NCI-H526 treated with DMSO at 0.1 percent for 48 hours (cell line): ENCODE data around the gene CLIC5.

Source experiments
- DNase-seq: peaks from one replicate; lab custom pipeline; 2025; lab: John Stamatoyannopoulos, UW

CLIC5 gene

DNA sequence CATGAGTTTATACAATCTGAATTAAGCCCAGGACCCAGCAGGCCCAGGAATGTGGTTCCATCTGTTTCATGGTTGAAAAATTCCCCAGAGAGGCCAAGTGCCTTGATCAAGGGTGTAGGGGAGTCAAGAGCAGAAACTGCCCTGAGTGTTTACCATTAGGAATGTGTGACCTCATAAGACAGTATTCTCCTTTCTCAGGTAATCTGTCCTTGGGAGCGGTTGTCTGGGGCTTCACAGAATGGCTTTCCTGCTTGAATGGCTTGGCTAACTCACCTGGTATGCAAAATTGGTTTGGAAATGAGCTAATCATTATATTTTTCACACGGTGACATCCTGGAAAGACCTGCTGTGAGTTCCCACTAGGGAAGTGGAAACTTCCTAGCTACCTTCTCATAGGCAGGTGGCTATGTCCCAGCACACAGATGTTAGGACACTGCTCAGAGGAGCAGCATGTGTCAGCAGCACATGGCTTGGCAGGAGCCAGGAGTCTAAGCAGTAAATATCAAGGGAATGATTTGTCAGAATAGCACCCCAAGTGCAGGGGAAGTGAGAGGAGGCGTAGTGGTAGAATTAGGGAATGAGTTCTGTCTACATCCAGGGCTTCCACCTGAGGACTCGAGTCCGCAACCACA is 17.7 kb downstream of the CLIC5 start:
- DNase-seq = no peak

DNA sequence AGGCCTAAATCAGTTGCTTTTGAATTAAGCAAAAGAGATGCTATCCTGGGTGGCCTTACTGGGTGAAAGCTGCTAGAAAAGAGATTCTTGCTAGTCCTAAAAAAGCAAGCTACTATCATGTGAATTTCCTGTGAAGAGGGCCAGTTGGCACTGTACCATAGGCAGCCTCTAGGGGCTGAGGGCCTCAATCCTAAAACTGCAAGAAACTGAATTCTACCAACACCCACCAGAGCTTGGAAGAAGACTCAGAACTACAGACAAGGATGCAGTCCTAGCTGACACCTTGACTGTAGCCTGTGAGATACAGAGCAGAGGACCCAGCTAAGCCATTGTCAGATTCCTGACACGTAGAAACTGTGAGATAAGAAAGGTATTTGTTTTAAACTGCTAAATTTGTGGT is 24.5 kb downstream of the CLIC5 start:
- no peak for DNase-seq

DNA sequence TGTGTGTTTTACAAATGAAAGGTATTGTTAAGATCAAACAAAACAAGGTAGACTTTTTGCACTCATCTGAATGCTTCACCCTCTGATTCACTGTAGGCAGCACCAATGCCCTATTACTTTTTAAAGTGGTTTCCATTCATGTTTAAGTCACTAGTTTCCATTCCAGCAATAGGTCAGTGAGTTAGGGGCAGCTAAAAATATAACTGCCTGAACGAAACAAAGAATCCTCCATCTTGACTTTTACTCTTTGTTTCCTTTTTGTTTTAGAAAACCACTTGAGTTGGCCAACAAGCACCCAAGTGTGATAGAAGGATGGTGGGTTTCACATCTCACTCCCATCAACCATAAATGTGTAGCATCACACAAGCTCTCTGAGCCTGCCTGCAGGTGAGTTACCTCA is 25.5 kb downstream of the CLIC5 start:
- no peak for DNase-seq

DNA sequence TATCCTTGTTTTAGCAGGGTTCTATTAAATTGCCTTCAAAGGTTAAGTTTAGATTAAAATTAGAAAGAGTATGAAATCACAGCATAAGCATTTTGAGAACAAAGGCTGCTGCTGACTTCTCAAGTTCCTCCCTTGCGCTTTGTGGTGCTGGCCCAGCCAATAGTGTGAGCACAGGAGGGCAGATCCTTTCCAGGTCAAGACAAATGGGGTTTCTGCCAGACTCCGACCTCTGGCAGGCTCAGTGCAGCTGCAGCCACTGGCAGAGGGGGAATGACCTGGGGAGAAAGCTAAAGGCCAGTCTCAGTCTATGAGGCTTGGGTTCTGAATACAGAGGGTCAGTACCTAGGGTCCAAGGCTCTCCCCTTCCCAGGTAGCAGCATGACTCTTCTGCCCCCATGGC is 27.0 kb downstream of the CLIC5 start:
- DNase-seq = no peak

DNA sequence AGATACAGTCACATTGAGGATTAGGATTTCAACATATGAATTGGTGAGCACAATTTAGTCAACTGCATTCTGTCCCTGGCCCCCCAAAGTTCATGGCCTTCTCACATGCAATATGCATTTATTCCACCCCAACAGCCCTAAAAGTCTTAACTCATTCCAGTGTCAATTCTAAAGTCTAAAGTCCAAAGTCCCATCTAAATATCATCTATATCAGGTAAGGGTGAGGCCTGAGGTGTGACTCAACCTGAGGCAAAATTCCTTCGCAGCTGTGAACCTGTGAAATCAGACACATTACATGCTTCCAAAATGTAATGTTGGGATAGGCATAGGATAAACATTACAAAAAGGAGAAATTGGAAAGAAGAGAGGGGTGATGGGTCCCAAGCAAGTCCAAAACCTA is 27.8 kb downstream of the CLIC5 start:
- DNase-seq = no peak

DNA sequence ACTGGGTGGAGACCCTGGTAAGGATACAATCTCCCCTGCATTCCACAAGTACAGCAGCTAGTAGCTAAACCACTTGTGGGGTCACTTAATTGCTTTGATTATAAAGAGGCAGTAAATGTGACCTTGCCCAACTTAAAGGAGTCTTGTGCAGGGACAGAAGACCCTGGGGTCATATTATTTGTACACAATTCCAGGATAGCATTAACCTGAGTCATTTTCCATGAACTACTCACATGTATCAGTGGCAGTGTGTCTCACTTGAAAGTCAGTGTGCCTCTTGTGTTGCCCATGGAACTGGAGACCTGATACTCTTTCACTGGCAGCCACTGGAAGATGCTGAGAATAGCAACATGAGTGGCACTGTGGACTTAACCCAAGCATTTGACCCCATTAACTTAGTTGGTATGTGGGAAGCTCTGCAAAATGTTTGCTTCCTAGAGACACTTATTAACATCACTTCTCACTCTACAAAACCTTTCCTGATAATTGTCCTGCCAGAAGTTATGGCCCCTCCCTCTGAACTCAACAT is 28.9 kb downstream of the CLIC5 start:
- no peak for DNase-seq

DNA sequence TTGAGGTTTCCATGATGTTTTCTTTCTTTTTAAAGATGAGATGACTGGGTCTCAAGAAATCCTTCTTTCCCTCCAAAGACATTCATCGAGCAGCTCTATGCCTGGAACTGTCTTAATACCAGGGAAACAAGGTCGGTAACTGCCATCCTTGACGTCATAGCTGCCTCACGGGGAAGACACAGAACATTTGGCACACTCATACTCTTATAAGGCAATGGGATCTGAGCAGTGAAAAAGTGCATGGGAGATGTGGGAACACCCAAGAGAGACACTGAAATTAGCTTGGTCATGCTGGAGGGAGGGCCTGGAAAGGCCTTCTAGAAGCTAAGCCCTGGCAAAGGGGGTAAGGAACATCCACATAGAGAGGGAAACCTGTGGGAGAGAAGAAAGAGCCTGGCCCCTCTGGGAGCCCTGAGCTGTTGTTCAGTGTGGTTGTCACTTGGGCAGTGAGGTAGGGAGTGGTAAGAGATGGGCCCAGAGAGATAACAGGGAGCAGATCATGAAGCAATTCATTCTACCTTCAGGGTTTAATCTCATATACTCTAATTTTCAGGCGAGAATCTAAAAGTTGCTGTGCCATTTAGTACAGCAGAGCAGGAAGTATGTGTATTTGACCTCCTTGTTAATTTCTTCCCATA is 30.8 kb downstream of the CLIC5 start:
- no peak for DNase-seq

DNA sequence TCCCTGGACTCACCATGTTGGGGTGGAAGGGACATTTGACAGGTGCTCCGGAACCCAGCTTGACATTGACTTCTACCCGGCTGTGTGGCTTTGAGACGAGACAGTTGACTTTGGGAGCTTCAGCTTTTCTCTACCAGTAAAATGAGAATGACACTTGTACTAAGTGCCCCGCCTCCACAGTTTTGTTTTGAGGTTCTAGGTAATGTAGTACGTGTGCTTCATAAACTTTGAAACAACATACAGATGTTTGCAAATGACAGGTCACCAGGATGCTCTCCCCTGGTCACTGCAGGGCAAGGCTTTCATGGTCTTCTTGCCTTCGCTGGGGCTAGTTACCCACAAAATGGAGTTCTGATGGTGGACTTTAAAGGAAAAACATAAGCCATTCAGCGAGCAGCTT is 31.3 kb downstream of the CLIC5 start:
- no peak for DNase-seq

DNA sequence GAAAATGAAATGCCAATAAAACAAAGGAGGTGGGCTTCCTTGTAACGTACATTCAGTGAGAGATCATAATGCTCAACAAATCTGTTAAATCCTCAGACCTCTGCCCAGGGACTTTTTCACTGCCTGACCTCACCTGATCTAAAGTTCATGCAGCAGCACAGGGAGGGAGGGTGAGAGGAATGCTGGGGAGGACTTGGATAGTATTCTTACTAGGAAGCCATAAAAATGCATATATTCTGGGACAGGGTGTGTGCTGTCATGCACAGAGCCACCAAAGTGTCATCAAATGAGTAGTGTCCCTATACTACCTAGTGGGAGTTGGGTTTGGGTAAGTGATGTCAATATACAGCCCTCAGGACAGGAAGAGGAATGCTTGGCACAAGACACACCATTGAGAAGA is 32.6 kb downstream of the CLIC5 start:
- no peak for DNase-seq

DNA sequence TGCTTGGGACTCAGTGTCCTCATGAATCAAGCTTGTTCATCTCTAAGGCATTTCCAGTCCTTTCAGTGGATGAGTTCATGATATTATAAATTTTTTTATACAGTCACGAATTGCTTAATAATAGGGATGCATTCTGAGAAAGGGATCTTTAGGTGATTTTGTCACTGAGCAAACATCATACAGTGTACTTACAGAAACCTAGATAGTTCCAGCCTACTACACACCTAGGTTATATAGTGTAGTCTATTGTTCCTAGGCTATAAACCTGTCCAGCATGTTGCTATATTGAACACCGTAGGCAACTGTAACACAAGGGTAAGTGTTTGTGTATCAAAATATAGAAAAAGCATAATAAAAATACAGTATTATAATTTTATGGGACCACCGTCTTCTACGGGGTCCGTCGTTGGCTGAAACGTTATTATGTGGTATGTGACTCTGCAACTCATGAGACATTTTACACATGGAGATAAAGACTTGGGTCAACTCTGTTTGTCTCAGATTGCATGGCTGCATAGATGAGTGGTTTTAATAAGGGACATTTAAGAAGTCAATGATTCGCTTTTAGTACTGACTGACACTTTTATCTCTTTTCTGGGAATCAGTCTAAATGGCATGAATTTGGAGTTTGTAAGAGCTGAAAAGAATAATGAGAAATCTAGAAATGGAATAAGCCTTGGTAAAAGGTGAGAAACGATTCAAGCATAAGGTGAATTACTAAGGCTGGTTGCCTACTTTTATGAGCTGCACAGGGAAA is 33.2 kb downstream of the CLIC5 start:
- DNase-seq = no peak

DNA sequence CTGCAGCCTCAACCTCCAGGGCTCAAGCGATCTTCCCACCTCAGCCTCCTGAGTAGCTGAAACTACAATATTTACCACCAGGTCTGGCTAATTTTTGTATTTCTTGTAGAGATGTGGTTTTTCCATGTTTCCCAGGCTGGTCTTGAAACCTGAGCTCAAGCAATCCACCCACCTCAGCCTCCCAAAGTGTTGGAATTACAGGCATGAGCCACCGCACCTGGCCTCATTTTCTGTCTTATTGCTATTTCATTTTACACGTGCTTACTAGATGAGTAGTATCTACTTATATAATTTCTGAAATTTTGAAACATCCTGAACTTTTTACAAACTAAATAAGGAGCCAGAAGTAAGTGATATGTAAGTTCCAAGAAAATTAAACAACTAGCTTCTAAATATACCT is 34.6 kb downstream of the CLIC5 start:
- DNase-seq = no peak

DNA sequence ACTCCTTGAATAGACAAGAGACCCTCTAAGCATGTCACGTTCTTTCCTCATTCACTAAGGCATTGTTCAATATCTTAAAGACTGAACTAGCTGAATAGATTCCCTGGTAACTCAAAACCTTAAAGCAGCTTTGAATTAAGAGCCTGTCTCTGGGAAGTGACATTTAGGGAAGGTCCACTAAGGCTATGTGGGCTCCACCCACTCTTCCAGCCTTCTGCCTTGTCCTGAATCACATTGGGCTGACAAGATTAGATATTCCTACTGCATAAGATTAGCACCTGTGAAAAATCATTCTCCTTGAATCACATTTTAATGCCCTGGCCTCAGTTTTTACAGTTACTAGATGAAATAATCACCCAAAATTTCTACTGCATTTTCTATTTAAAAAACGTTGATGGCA is 36.3 kb downstream of the CLIC5 start:
- DNase-seq = no peak

DNA sequence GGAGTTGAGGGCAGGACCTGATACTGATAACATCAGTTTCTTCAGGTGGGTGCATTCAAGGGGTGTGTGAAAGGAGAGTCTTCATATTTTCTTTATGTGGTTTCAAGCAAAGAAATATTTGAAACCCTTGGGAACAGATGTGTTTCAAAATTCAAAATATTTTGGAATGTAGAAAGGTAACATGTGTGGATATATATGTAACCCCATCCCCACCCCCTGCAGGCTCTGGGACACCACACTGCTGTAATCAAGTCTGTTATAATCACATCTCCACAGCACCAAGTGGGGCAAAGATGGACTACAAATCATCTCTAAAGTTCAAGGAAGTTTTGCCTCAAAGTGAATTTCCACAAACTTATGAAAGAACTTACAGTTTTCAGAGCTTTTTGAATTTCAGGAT is 41.1 kb downstream of the CLIC5 start:
- DNase-seq = no peak

DNA sequence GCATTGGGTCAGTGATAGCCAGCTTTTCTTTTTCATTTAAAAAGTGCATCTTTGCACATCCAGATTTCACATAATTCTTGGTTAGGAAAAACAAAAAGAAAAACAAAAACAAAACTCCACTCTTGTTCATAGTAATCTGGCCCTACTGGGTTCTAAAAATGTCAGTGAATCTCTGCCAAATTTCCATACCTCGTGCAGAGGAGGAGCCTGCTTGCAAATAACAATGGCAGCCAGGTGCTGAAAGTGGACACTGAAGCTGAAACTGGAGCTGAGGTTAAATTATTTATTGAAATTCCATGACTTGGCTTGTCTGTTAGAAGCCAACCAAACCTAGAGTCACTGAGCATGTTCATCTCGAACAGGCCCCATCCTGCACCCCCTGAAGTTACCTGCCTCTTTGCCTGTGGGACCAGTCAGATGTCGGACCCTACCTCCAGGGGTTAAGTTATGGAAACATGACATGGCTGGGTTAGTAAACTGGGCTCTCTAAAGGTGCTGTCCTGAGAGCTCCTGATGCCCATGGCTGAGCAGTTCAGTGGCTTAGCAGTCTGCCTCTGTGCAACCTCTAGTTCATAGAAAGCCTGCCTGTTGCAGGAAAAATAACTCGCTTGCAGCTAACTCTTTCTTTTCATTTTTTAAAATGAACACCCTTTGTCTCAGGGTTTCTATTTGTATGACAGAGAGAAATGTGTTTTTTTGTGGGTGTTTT is 42.7 kb downstream of the CLIC5 start:
- DNase-seq = no peak

DNA sequence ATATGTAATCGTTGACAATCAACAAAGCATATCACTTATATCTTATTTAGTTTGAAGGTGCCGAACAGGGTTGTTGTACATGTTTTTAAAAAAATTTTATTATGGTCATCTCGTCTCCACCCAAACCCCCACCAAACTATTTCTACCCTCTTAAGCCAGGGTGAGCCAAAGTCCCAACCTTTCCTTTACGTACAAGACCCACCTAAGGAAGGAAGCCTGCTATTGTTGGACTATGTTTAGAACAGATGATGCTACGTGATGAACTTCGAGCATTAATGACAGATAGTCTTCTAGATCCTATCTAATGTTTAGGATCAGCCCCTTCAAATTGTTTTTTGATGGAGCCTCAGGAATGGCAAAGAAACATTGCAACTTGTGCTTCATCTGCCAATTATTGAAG is 44.4 kb downstream of the CLIC5 start:
- no peak for DNase-seq

DNA sequence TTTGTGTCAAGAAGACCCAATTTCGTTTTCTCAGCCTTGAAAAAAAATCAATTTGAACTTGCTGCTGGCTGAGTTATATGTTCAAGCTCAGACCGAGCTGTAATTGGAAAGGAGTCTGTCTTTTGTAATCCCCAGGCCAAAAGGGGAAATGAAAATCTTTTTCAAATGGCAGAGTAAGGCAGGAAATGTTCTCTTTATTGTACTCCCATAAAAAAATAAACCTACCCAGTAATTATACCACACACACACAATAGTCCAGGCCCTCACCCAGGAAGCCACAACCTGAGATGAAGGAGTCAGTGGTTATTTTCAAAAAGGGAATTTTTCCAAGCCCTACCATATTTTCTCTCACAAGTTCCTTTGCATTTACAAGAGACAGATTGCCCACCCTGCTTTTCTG is 45.3 kb downstream of the CLIC5 start:
- no peak for DNase-seq

DNA sequence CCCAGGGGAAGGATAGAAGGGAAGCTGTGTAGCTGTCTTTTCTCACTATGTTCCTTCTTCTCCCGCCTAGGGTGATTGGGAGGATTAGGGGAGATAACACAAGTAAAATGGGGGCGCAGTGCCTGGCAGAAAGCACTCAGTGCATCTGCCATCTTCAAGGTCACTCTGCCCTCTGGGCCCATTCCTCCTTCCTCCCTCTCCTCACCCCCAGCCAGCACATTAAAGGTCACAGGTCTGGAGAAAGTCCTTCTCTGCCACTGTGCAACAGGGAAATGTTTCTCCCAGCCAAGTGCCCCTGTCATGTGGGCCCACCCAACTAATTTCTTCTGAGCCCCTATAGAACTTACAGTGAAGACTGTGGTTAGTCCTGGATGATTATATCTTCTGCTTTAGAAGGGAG is 45.8 kb downstream of the CLIC5 start:
- DNase-seq = no peak

DNA sequence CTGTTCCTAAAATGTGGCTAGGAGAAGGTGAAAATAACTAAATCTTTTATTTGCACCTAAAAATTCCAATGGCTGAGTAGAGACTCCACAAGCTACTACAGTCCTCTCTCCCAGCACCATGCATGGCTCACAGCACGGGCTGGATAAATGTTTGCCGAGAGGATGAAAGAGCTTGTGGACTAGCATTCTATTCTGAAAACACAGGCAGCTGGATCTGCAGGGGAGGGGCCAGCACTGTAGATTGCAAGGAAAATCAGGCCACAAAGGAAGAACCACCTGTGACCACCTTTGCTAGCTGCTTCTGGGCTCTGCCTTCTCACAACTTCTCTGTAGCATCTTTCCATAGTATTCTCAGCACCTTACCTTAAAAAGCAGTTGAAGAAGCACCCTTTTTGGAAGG is 46.6 kb downstream of the CLIC5 start:
- no peak for DNase-seq

DNA sequence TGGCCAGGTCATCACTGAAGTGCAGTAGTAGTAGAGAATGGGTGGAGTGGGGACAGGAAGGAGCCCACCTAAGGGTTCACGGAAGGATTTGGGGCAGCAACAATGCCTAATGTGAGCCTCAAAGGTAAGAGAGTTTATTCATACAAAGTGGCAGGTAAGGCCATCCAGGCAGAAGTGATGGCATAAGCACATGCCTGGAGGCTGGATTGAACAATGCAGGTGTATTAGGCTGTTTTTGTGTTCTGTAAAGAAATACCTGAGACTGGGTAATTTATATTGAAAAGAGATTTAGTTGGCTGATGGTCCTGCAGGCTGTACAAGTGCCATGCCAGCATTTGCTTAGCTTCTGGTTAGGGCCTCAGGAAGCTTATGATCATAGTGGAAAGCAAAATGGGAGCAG is 48.3 kb downstream of the CLIC5 start:
- no peak for DNase-seq

DNA sequence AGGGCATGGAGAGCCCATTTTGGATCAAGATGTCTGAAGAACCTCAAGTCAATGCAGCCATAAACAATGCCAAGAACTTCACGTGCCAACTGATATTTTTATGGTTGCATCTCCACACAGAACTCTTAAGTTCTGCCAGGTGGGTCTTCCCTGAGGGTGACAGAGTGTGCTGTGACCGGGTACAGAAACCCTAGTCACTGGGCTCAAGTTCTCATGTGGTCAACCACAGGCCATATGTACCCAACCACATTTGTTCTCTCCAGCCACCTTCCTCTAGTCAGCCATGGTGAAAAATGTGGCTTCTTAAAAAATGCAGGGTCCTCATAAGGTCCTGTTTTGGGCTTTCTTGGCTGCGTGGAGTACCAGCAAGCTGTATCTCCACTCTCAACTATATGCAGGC is 48.9 kb downstream of the CLIC5 start:
- DNase-seq = no peak

DNA sequence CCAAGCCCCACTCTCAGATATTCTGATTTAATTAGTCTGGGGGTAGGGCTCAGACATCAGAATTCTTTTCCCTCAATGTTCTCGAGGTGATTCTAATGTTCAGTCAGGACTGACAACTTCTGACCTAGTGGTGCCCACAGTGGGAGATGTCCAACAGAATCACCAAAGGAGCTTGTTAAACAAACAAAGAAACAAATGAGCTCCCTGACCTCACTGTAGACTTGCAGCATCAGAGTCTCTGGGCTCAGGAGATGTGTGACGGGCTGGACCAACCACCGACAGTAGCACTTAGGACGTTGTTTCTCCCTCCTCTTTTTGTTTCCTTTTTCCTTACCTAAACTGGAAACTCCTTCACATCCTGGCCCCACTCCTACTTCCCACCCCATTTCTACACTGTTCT is 49.3 kb downstream of the CLIC5 start:
- DNase-seq = no peak

DNA sequence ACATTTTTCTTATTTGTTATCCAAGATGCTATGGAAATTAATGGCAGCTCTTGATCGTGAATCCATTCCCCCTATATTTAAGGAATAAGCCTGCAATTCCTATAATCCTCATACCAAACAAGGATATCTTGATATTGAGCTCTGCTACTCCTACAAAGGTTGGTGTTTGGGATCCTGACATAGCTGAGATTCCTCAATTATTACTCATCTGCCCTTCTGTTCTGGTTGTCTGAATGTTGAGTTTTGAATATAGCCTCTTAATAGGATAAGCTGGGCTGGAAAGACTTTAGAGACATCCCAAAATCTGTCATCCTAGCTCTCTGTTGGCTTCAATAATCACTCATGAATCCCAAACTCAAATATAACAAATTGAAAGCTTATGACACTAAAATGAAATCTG is 49.9 kb downstream of the CLIC5 start:
- DNase-seq = no peak

DNA sequence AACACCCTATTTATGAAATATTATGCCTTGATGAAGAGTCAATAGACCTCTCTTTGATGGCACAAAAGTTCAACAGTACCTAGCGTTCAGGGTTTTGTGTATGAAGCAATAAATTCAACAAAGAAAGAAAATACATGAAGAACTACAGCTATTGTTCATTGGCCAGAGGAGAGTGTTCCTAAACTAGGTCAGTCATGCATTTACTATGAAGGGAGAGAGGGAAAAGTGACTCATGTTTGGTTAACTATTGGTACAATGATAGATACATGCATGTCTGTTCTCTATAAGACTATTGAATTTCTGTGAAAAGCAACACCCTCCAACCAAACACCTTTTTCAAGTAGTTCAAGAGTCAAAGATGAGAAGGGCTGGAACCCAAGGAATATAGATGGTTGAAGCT is 50.7 kb downstream of the CLIC5 start:
- DNase-seq = no peak
